Hepatocyte (in vitro differentiated cells): Measurements from ENCODE around the gene DNAH11. TPM values are rescaled to one million over a fixed set of nuclear protein-coding genes. Genes with fewer than 3 reads are reported as not detected.

ENCODE experiments used
- DNase-seq: peaks from one replicate; pipeline ENCODE4 v3.0.0-alpha.2; 2016; ENCODE audit warnings: low spot score
- H2AFZ ChIP-seq: fragments of 200-600 bp; sonication (generic); 2 replicates; pipeline ENCODE4 v1.6.0; 2016; ENCODE audit warnings: antibody characterized with exemption, mild to moderate bottlenecking
- H3K27ac ChIP-seq: fragments of 200-600 bp; sonication (generic); 2 replicates; pipeline ENCODE4 v1.5.1; 2016; ENCODE audit warnings: mild to moderate bottlenecking
- H3K27me3 ChIP-seq: fragments of 200-600 bp; sonication (generic); 2 replicates; pipeline ENCODE4 v1.6.1; 2016
- H3K36me3 ChIP-seq: fragments of 200-600 bp; sonication (generic); replicated peaks from 2 replicates; pipeline ENCODE4 v1.5.1; 2016; ENCODE audit warnings: low read depth; ENCODE audit not compliant: insufficient read depth
- H3K4me1 ChIP-seq: fragments of 200-600 bp; sonication (generic); 2 replicates; pipeline ENCODE4 v1.5.1; 2016; ENCODE audit warnings: mild to moderate bottlenecking, moderate library complexity; ENCODE audit not compliant: insufficient read depth
- H3K4me2 ChIP-seq: fragments of 200-600 bp; sonication (generic); 2 replicates; pipeline ENCODE4 v1.6.0; 2016
- H3K4me3 ChIP-seq: fragments of 200-600 bp; sonication (generic); 2 replicates; pipeline ENCODE4 v1.5.1; 2016; ENCODE audit warnings: mild to moderate bottlenecking
- H3K79me2 ChIP-seq: fragments of 200-600 bp; sonication (generic); 2 replicates; pipeline ENCODE4 v1.6.0; 2017; ENCODE audit warnings: mild to moderate bottlenecking
- H3K9me2 ChIP-seq: fragments of 200-600 bp; sonication (generic); replicated peaks from 2 replicates; pipeline ENCODE4 v1.6.0; 2017; ENCODE audit warnings: mild to moderate bottlenecking; ENCODE audit not compliant: insufficient read depth
- H3K9me3 ChIP-seq: fragments of 200-600 bp; sonication (generic); 2 replicates; pipeline ENCODE4 v1.5.1; 2016; ENCODE audit warnings: low read depth, mild to moderate bottlenecking
- H4K20me1 ChIP-seq: fragments of 200-600 bp; sonication (generic); 2 replicates; pipeline ENCODE4 v1.6.0; 2016; ENCODE audit warnings: mild to moderate bottlenecking; ENCODE audit not compliant: insufficient read depth, poor library complexity, severe bottlenecking
- CTCF ChIP-seq: fragments of 200-600 bp; sonication (generic); IDR thresholded peaks from 2 replicates; pipeline ENCODE4 v1.5.1; 2016; ENCODE audit warnings: antibody characterized with exemption, mild to moderate bottlenecking; ENCODE audit not compliant: poor library complexity
- EZH2 ChIP-seq: fragments of 200-600 bp; sonication (generic); IDR thresholded peaks from 2 replicates; pipeline ENCODE4 v1.6.1; 2016; ENCODE audit warnings: antibody characterized with exemption, mild to moderate bottlenecking, borderline replicate concordance
- EZH2phosphoT487 ChIP-seq: fragments of 200-600 bp; sonication (generic); IDR thresholded peaks from one replicate; pipeline ENCODE4 v1.6.1; 2018; ENCODE audit warnings: antibody characterized with exemption, mild to moderate bottlenecking, low read depth, moderate library complexity; ENCODE audit not compliant: unreplicated experiment, severe bottlenecking
- WGBS: methylation state at CpG from one replicate; pipeline ENCODE4 v1.1.6; 2016; ENCODE audit warnings: low lambda C conversion rate; ENCODE audit errors: missing lambda C conversion rate; 5-methylcytosine and 5-hydroxymethylcytosine counted together
- polyA plus RNA-seq: library from polyadenylated mRNA; unstranded; fragments of >200 nt; fragmentation: Nextera tagmentation; extraction: Ambion mirVana; gene quantifications from 2 replicates; pipeline ENCODE4 v1.2.1, GENCODE V29; 2016
- total RNA-seq: library from RNA; depleted of rRNA; stranded (reverse); fragments of >200 nt; gene quantifications from 2 replicates; pipeline ENCODE4 v1.2.3, GENCODE V29; 2014

DNAH11 gene
- total and polyA plus RNA-seq, 2 experiments from 2014 or later: 0.43 to 1.3 TPM

GRCh38 chr7:21912931-21913780, 370.3 kb downstream of the DNAH11 start:
- no peak overlapping the region for H3K27ac ChIP-seq
- WGBS: 86% methylated on average over 8 of the region's 8 CpGs
- no peak for TF ChIP-seq EZH2phosphoT487
- TF ChIP-seq EZH2: no peak
- TF ChIP-seq CTCF: no peak

GRCh38 chr7:21914671-21915070, 371.8 kb downstream of the DNAH11 start:
- no peak for TF ChIP-seq CTCF
- no peak for TF ChIP-seq EZH2
- TF ChIP-seq EZH2phosphoT487: no peak
- Histone ChIP-seq H3K4me1 (peaks cover 3% of the 10 kb centered on the region), H4K20me1 (no peaks in the 10 kb centered on the region), H3K9me2 (no peaks in the 10 kb centered on the region), H3K27me3 (no peaks in the 10 kb centered on the region), H3K79me2 (no peaks in the 10 kb centered on the region), H2AFZ (no peak overlapping the region), H3K9me3 (no peaks in the 10 kb centered on the region), H3K36me3 (no peaks in the 10 kb centered on the region), H3K27ac (no peak overlapping the region), H3K4me3 (no peak overlapping the region), H3K4me2 (no peak overlapping the region)
- WGBS: 89% methylated on average over 5 of the region's 5 CpGs
- DNase-seq: no peak

More at GRCh38 chr7:21912931-21913780, 370.3 kb downstream of the DNAH11 start:
- no peak for DNase-seq
- Histone ChIP-seq H3K4me3 (no peak overlapping the region), H4K20me1 (no peaks in the 10 kb centered on the region), H3K9me3 (no peaks in the 10 kb centered on the region), H3K36me3 (no peaks in the 10 kb centered on the region), H3K79me2 (no peaks in the 10 kb centered on the region), H3K4me2 (no peak overlapping the region), H3K4me1 (peaks cover 3% of the 10 kb centered on the region), H2AFZ (no peak overlapping the region), H3K27me3 (no peaks in the 10 kb centered on the region), H3K9me2 (no peaks in the 10 kb centered on the region)

GRCh38 chr7:21915140-21915539, 372.3 kb downstream of the DNAH11 start:
- Histone ChIP-seq H3K27me3 (no peaks in the 10 kb centered on the region), H3K27ac (no peak overlapping the region), H3K79me2 (no peaks in the 10 kb centered on the region), H3K4me2 (no peak overlapping the region), H3K36me3 (no peaks in the 10 kb centered on the region), H3K9me3 (no peaks in the 10 kb centered on the region), H4K20me1 (no peaks in the 10 kb centered on the region), H3K4me1 (peaks cover 3% of the 10 kb centered on the region), H3K4me3 (no peak overlapping the region), H2AFZ (no peak overlapping the region), H3K9me2 (no peaks in the 10 kb centered on the region)
- TF ChIP-seq EZH2 (no peak), EZH2phosphoT487 (no peak), CTCF (no peak)
- DNase-seq: no peak
- whole genome bisulfite sequencing: 80% methylated on average over 3 of the region's 3 CpGs
